Prostate gland (tissue), 2 donors: Measurements from ENCODE around the gene TMEM223. TPM values are rescaled to one million over a fixed set of nuclear protein-coding genes. Genes with fewer than 3 reads are reported as not detected.

Experiments
- DNase-seq: peaks from one replicate; pipeline ENCODE4 v3.0.0-alpha.2; 2019; ENCODE audit warnings: low spot score
- H3K27ac ChIP-seq, 2 donors: fragments of 200-600 bp; sonication (generic); 2 replicates each; pipeline ENCODE4 v1.5.1; 2017 to 2019
- H3K27me3 ChIP-seq: fragments of 200-600 bp; sonication (generic); replicated peaks from 2 replicates; pipeline ENCODE4 v1.5.1; 2019; ENCODE audit not compliant: insufficient read depth
- H3K36me3 ChIP-seq, 2 donors: fragments of 200-600 bp; sonication (generic); 1 replicate in 1 of 2; 2 replicates in 1 of 2; pipeline versions ENCODE4 v1.5.1 to v1.8.1; 2017 to 2019
- H3K4me1 ChIP-seq: fragments of 200-600 bp; sonication (generic); replicated peaks from 2 replicates; pipeline ENCODE4 v1.5.1; 2019
- H3K4me3 ChIP-seq, 2 donors: fragments of 200-600 bp; sonication (generic); 2 replicates each; pipeline ENCODE4 v1.5.1; 2017 to 2019
- H3K9me3 ChIP-seq: fragments of 200-600 bp; sonication (generic); 2 replicates; pipeline ENCODE4 v1.5.1; 2017
- CTCF ChIP-seq, 4 experiments: fragments of 200-600 bp in 2 of 4; fragments of 450-650 bp in 2 of 4; sonication (generic) in 2 of 4; IDR thresholded peaks; 1 replicate in 3 of 4; 2 replicates in 1 of 4; pipeline ENCODE4 v1.5.1; 2016 to 2019; ENCODE audit warnings: antibody characterized with exemption in 4 of 4, mild to moderate bottlenecking in 2 of 4, moderate library complexity in 2 of 4
- POLR2A ChIP-seq: fragments of 450-650 bp; IDR thresholded peaks from one replicate; pipeline ENCODE4 v1.6.1; 2016; ENCODE audit warnings: antibody characterized with exemption, mild to moderate bottlenecking
- POLR2AphosphoS5 ChIP-seq: sonication (generic); formaldehyde crosslinking; IDR thresholded peaks from one replicate; pipeline ENCODE4 v1.6.1; 2017; ENCODE audit warnings: antibody characterized with exemption
- whole genome bisulfite sequencing: methylation state at CpG from one replicate; pipeline ENCODE4 v1.1.5; 2018; 5-methylcytosine and 5-hydroxymethylcytosine counted together
- intact Hi-C: fragments of 100-400 bp; cut with DNase I; formaldehyde crosslinking; loops from one replicate; pipeline ENCODE4 v1.14.2; 2022
- total RNA-seq, 2 donors: library from RNA; depleted of rRNA; stranded (reverse); fragments of >200 nt; gene quantifications; one replicate each; pipeline ENCODE4 v1.1.0, GENCODE V29; 2016

TMEM223 gene
- total RNA-seq, 2 donors from 2014 or later, result 35.8 to 73.6 TPM

DNA sequence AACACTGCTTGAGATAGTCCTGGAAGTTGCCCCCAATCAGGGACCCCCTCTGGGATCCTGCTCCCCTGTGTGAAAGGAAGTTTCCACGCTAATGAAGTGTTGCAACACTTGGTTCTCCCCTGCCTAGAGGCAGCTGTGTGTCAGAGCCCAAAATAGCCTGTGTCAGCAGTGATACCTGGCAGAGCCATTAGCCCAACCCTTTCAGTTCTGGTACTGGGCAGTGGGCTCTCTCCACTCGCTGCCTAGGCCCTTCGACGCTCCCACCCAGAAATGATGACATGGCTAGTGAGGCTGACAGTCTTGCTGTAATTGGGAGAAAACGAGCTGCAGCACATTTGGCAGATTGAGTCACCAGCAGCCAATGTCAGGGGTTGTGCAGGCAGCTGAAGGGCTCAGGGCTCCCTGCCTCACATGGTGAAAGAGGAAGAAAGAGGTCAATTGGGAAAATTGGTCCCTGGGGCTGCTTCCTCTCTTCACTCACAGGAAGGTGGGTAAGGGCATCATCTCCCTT, 14.9 kb upstream of the TMEM223 start:
- 80% methylated on average over 5 of the region's 5 CpGs for WGBS
- TF ChIP-seq CTCF (IDR thresholded peaks at IDR 0.05) (no peak), POLR2A (no peak), POLR2AphosphoS5 (no peak)
- Histone ChIP-seq H3K4me1 (peaks cover 5% of the 10 kb centered on the region), H3K9me3 (no peaks in the 10 kb centered on the region), H3K27ac (peak overlapping the region in 1 of 2 donors; percentile 84), H3K27me3 (no peaks in the 10 kb centered on the region), H3K4me3 (no peak overlapping the region), H3K36me3 (peaks cover 0 to 5% of the 10 kb centered on the region in 2 donors)
- DNase-seq, result no peak
- intact Hi-C loops, result no loop called here

DNA sequence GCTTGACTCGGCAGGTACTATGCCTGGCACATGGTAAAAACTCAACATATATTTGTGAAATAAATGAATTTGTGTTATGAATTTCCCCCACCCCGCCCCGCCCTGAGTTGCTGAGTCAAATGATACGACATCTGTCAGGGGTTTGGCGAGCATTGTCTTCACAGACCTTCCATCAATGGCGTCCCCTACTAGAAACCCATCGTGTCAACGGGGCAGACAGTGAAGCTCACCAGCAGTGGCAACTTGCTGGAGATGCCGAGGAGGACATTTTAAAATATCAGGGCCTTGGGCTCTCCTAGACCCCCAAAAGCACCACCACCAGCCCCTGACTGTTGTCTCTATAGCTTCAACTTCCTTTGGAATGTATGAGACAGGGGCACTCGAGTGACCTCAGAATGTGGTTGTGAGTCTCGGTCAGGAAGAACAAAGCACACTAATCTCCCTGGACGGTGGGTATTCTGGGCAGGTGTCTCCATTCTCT, 14.2 kb upstream of the TMEM223 start:
- intact Hi-C loops, result no loop called here
- Histone ChIP-seq H3K27me3 (no peaks in the 10 kb centered on the region), H3K27ac (peak overlapping the region; percentile 77 to 84), H3K9me3 (no peaks in the 10 kb centered on the region), H3K36me3 (peaks cover 3 to 8% of the 10 kb centered on the region in 2 donors), H3K4me3 (peak overlapping the region; percentile 83 to 88), H3K4me1 (peaks cover 5% of the 10 kb centered on the region)
- 26% methylated on average over 12 of the region's 12 CpGs for WGBS
- TF ChIP-seq POLR2A, result no peak
- no peak for TF ChIP-seq POLR2AphosphoS5
- no peak for TF ChIP-seq CTCF (IDR thresholded peaks at IDR 0.05)
- DNase-seq, result no peak

GRCh38 chr11:62805076-62805892, 13.5 kb upstream of the TMEM223 start, which contains the start of gene NXF1:
Gene NXF1, minus strand, starts transcription at chr11:62805440. Its CDS starts 84 bp downstream, at chr11:62805356.
- H3K36me3 ChIP-seq, result peaks cover 5 to 14% of the 10 kb centered on the region in 2 donors

DNA sequence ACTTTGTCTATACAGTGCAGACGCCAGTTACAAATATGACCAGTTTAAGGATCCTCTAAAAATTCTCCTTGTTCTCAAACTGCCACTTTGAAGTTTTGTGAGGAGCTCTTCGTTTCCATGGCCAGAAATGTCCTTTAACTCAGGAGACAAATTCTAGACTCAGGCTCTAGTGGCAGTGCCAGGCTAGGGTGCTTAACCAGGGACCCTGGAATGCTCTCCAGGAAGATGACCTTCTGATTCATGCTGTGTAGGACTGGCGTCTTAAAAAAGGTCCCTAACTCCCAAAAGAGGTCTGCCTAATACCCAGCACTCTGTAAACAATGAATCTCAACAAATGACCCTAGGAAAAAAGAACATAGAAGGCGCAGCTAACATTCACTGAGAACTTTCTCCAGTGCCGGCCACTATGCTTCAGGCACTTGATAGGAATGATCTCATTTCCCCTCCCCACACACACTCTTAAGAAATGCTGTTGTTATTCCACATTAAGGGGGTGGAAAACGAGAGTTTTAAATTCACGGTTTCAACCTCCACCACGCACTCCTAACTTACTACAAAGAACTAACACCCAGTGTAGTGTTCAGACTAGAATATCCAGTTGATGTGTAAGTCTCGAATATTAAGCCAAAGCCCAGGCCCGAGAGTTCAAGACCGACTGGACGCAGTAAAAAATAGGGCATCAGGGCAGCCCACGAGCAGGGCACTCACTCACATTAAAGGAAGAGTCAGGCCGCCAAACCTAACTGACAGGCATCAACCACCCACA, 12.7 kb upstream of the TMEM223 start:
- peak overlapping the region; percentile 77 to 84 for H3K27ac ChIP-seq
- intact Hi-C loops, result no loop called here
- H3K4me3 ChIP-seq, result peak overlapping the region; percentile 83 to 88
- H3K27me3 ChIP-seq, result no peaks in the 10 kb centered on the region
- no peak for TF ChIP-seq POLR2AphosphoS5
- DNase-seq, result no peak
- WGBS, result 2% methylated on average over 14 of the region's 14 CpGs
- peaks cover 5 to 22% of the 10 kb centered on the region in 2 donors for H3K36me3 ChIP-seq
- H3K4me1 ChIP-seq, result peaks cover 5% of the 10 kb centered on the region
- no peaks in the 10 kb centered on the region for H3K9me3 ChIP-seq

More at GRCh38 chr11:62805076-62805892, 13.5 kb upstream of the TMEM223 start, which contains the start of gene NXF1:
- H3K4me1 ChIP-seq, result peaks cover 5% of the 10 kb centered on the region
- H3K27ac ChIP-seq, result peak within 1 kb of the TSS; percentile 77 to 84
- peak; percentile 95 for DNase-seq
- peak within 1 kb of the TSS; percentile 83 to 88 for H3K4me3 ChIP-seq
- intact Hi-C loops, result no loop called here
- 0% methylated on average over 18 of the region's 77 CpGs for WGBS
- H3K9me3 ChIP-seq, result no peaks in the 10 kb centered on the region
- H3K27me3 ChIP-seq, result no peaks in the 10 kb centered on the region
- TF ChIP-seq POLR2A (peak; percentile 100), CTCF (IDR thresholded peaks at IDR 0.05) (peak in 3 of 4 experiments; percentile 9 to 42 (median 37)), POLR2AphosphoS5 (peak; percentile 100)

DNA sequence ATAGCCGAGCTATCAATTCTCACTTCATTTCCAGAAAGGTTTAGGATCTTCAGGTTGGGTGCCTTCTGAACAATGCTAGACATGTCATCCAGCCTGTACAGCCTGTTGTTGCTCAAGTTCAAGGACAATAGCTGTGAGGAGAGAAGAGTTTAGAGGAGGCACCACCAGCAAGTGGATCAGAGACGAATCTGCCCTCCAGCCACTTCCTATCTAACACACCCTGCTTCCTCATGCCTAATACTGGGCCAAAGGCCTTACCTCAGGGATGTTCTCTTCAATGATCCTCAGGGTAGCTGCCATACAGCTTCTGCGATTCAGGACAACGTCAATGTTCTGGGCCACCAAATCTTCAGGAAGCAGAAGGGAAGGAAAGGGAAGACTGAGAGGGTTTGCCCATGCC, 9.3 kb upstream of the TMEM223 start:
- intact Hi-C loops, result no loop called here
- no peak for DNase-seq
- Histone ChIP-seq H3K4me1 (peaks cover 5% of the 10 kb centered on the region), H3K4me3 (no peak overlapping the region), H3K27ac (no peak overlapping the region), H3K36me3 (peaks cover 14 to 50% of the 10 kb centered on the region in 2 donors), H3K9me3 (no peaks in the 10 kb centered on the region), H3K27me3 (no peaks in the 10 kb centered on the region)
- 90% methylated on average over 4 of the region's 4 CpGs for WGBS
- TF ChIP-seq CTCF (IDR thresholded peaks at IDR 0.05) (no peak), POLR2AphosphoS5 (no peak), POLR2A (no peak)
